ENCODE results near the gene PLA2G5.

DNA sequence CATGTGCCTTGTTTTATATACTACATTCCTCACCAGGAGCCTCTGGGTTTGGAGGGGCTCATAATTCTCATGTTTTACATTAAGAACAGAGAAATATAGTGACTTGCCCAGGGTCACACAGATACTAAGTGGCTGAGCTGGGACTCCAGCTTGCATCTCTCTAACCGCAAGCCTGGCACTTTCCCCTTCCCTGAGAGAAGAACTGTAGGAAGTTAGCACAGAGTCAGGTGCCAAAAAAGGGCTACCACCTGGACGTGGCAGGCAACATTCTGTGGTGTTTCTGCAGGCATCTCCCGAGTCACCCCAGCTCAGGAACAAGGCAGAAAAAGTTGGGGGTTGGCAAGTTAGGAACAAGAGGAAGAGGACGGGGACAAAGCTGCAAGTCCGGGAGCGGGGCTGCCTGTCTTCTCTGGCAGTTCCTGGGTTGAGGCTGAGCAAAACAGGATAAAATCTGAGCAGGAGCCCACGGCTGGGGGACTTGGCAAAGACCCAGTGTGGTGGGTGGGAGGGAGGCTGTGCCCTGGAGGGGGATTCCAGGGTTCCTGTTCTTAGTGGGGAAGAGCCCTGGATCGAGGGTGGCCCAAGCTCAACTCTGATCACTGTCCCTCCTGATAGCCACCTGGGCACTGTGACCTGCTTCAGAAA lies 9.8 kb downstream of the PLA2G5 start:
- TF ChIP-seq, protein P1, sequence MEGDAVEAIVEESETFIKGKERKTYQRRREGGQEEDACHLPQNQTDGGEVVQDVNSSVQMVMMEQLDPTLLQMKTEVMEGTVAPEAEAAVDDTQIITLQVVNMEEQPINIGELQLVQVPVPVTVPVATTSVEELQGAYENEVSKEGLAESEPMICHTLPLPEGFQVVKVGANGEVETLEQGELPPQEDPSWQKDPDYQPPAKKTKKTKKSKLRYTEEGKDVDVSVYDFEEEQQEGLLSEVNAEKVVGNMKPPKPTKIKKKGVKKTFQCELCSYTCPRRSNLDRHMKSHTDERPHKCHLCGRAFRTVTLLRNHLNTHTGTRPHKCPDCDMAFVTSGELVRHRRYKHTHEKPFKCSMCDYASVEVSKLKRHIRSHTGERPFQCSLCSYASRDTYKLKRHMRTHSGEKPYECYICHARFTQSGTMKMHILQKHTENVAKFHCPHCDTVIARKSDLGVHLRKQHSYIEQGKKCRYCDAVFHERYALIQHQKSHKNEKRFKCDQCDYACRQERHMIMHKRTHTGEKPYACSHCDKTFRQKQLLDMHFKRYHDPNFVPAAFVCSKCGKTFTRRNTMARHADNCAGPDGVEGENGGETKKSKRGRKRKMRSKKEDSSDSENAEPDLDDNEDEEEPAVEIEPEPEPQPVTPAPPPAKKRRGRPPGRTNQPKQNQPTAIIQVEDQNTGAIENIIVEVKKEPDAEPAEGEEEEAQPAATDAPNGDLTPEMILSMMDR (IDR thresholded peaks at IDR 0.05) = no peak
- no peak for TF ChIP-seq POLR2A (IDR thresholded peaks at IDR 0.05)

Measured in body of pancreas (tissue), 4 donors.